HCEC 1CT (cell line): ENCODE measurements around the gene RBL2.

Experiments used
- DNase-seq: peaks from one replicate; pipeline ENCODE4 v3.0.0-alpha.2; 2017

RBL2 gene

DNA sequence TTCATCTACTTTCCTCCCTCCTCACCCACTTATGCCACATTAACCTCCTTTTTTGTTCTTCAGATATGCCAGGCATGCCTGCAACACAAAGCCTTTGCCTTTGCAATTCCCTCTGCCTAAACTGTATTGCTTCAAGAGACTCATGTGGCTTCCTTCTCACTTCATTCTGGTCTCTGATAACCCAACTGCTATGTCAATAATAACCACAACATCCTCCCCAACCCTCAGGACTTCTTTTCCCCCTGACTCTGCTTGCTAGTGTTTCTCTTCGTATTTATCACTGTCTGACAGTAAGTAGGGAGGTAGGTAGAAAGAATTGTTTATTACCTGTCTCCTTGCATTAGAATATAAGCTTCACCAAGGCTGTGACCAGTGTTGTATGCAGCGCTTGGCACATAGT lies 22.4 kb downstream of the RBL2 start:
- DNase-seq: no peak

DNA sequence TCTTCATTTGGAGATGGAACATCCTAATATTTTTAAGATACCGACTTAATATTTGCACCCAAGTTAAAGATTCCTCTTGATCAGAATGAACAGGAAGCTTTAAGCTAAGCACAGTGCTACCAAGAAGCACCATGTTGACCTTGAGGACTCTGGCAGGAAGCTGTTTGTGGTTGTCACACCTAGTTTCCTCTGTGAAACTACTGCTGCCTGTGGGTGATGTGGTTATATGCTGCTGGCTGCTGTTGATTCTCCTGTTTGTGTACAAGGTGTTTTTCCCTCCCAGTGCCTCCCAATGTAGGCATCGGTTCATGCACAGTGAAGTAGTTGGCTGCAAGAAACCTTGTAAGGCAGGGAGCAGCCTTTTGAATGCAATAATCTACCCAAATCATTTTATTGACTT lies 23.4 kb downstream of the RBL2 start:
- no peak for DNase-seq

DNA sequence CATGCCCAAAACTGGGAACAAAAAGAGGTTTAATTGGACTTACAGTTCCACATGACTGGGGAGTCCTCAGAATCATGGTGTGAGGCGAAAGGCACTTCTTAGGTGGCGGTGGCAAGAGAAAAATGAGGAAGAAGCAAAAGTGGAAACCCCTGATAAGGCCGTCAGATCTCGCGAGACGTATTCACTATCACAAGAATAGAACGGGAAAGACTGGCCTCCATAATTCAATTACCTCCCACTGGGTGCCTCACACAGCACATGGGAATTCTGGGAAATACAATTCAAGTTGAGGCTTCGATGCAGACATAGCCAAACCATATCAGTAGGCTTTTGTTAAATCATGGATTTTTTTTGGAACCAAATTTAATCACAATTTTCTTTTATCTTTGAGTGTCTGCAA lies 24.4 kb downstream of the RBL2 start:
- no peak for DNase-seq

DNA sequence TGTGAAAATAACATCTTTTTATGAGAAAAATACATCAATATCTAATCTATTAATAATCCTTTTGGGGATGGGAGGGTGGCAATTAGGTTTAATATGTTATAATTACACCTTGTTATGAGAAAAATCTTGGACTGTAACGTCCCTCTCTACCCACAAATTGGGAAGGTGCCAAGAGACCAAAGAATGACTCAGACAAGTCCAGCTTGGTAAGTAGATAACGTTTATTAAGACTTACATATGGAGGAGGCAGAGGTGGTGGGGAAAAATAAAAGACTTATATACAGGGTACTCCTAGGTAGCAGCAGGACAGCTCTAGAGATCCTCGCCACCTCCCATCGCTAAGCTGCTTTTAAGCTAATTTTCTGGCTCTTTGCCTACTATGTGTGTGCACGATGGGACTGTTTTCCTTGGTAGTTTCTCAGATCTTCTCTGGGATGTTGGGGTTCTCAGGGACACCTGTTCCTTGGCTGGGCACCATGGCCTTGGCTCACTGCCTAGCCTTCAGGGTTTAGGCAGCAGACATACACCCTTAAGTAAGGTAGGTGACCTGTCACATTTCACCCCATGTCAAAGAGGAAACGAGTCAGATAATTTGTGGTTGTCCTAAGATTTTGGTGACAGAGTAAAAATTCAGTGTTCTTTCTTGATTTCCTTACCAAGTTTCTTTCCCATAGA lies 31.5 kb downstream of the RBL2 start:
- DNase-seq: peak; percentile 42

DNA sequence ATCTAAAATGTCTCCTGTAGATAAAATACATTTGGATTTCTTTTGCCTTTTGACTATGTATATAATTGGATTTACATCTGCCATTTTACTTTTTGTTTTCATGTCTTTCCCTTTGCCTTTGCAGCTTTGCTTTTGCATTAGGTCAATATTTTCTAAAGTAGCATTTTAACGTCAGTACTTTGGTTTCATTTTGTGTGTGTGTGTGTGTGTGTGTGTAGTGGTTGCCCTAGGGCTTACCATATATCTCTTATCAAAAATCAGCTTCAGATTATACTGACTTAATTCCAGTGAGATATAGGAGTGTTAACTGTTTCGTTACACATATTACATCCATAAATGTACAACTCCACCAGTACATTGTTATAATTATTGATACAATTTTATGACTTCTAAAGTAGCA lies 42.6 kb downstream of the RBL2 start:
- no peak for DNase-seq

DNA sequence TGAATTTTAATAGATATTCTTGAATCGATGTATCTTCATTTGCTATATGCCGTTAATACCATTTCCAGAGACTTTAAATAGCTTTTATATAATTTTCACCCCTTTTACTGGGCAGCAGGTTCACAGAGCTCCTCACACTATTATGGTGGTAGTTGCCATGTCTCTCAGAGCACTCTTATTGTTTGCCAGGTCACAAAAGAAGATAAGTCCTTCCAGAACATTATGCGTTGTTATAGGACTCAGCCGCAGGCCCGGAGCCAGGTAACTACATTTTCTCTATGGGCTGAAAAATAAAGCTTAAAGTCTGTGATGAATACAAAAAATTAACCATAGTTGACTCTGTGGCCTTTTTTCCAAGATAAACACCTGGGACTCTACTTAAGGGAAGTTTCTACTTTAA lies 44.7 kb downstream of the RBL2 start:
- DNase-seq: no peak

DNA sequence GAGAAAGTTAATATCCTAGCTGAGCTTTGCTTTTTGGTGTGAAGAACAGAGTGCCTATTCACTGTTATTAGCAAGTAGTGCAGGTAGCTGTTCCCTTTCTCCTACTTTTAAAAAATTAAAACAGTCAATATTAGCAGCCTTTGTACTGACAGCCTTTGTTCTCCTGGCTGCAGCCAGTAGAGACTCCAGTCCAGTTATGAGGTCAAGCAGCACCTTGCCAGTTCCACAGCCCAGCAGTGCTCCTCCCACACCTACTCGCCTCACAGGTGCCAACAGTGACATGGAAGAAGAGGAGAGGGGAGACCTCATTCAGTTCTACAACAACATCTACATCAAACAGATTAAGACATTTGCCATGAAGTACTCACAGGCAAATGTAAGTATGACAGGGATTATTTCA lies 46.1 kb downstream of the RBL2 start:
- DNase-seq: no peak

DNA sequence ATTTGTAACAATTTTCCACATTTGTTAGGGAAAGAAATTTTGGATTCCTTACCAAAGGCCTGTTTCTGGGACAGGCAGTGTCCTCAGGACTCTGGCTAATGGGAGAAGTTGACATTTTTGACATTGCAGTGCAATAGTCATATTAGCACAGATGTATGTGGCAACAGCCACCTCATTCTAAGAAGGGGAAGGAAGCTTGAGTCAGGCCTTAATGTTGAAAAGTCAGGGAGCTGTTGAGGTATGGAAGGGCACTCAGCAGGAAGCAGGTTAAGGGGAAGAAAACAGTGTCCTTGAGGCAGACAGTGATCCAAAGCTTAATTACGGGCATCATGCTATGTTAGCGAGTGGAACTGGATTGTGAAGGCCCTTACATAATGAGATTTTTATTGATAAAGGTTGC lies 47.9 kb downstream of the RBL2 start:
- peak; percentile 10 for DNase-seq

DNA sequence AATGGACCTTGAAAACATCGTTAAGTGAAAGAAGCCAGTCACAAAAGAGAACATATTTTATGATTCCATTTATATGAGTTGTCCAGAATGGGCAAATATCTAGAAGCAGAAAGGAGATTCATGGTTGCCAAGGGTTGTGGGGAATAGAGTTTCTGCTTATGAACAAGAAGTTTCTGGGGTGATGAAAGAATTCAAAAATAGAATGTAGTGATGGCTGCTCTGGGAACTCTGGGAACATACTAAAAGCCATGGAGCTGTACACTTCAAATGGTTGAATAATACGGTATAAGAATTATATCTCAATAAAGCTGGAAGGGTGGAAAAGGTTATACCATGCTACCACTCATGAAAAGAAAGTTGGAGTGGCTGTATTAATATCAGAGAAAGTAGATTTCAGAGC lies 50.3 kb downstream of the RBL2 start:
- no peak for DNase-seq

DNA sequence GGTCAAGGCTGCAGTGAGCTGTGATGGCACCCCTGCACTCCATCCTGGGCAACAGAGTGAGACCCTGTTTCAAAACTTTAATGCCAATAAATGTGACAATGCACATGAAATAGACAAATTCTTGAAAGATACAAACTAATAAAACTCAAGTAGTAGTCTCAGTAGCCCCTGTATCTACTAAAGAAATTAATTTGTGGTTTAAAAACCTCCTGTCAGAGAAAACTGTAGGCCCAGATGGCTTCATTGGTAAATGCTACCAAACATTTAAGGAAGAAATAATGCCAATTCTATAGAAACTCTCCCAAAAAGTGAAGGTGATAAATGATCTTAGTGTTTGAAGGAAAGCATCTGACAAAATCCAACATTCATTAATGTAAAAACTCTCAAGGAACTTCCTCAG lies 52.0 kb downstream of the RBL2 start:
- DNase-seq: no peak

DNA sequence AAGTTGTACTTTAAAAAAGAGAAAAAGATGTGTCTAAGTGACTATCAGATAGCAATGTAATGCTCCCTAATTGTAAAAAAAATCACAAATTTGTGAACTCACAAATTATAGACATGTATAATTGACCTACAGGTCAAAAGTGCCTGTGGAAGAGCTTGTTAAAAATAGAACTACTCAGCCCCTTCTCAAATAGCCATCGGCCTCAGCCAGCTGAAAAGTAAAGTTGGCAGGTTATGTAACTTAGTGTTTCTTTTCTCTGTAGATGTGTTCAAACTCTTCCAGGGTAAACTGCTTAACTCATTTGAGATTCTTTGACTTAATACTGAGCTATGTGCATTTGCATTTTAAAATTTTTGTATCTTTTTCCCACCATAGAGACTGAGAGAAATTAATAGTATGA lies 55.5 kb downstream of the RBL2 start:
- no peak for DNase-seq

DNA sequence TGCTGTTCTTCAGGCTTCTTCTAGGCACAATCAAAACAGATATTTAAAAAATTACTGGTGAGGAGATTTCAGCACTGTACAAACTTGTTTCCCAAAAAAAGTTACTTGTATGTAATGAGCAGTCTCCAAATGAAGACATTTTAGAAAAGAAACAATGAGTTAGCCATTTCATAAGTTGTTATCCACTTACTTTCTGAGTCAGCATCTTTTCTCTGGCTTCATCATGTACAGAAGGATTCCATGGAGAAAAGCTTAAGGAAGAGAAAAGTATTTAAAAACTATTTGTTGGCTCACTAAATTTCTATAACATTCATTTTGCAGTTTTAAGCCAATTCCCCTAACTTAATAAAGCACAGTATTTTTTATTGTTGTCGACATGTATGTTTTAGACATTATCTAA lies 58.2 kb downstream of the RBL2 start:
- no peak for DNase-seq

DNA sequence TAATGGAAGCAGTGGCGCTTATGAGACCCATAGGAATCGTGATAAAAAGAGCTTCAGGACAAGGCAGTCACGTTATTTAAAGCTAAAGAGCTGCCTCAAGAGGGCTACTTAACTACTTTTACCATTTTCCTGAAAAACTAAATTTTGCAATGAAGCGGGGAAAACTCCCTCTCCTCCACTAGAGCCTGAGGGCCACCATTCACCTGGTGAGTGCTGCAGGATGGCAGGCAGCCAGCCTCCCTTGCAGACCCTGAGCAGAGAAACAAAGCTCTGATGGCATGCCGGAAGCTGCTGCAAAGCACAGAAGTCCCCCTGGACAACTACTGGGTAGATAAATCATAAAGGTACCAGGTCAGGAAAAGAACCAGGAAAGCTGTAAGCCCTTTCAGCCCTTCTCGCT lies 60.4 kb downstream of the RBL2 start:
- DNase-seq: no peak

DNA sequence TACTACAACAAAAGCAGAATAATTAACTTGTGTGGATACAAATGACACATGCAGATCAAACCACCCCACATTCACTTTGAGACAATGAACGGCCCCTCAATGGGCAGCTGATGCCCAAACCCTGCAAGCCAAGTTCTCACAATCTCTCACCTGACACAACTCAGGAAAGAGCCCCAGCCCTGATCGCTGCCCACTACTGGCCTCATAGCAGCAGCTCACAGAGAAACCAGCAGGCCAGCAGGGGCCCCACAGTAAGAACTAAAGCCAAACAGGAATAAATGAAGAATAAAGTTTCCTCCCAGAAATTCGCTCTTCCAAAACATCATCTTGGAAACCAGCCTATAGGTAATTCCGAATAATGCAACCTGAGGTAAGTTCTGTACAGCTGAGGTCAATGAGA lies 61.1 kb downstream of the RBL2 start:
- no peak for DNase-seq

DNA sequence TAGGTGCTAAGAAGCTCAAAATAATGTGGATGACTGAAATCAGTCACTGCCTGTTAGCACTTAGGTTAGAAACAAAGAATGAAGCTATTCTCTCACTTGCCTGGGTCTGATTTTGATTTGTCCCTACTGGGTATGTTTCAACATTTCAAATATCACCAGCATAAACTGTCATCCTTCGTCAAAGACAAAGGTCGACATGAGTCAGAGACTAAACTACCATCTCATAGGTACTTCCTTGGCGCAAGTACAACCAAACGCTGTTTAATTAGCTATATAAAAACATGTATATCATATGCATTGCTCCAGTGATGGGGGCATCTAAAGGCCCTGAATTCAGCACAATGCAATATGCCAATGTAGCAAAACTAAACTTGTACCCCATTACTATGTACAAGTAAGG lies 64.7 kb downstream of the RBL2 start:
- no peak for DNase-seq

DNA sequence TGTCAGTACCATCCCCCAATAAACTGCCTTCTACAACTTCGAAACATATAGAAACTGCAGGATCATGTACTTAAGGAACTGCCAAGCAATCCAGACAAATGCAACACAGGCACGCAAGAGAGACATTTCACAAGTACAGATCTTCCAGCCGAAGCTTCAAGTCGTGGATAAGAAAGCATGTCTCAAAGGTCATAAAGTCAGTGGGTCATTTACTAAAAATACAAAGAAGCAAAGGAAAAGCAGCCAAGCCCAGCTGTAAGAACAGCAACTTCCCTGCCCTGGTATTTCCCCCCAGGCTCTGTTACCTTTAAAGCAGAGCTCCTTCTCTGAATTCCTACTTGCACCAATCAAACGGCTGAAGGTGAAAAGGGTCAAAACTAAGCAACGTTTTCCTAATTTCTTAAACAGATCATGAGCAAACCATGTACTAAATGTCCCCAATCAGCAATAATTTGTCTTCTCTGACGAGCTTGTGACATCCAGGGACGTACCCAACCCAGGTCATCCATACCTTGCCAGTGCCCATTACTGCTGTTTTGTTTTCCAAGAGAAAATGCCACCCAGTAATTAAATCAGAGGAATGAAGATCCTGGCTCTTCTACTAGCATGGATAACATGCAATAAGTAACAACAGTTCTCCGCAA lies 67.1 kb downstream of the RBL2 start:
- DNase-seq: no peak

DNA sequence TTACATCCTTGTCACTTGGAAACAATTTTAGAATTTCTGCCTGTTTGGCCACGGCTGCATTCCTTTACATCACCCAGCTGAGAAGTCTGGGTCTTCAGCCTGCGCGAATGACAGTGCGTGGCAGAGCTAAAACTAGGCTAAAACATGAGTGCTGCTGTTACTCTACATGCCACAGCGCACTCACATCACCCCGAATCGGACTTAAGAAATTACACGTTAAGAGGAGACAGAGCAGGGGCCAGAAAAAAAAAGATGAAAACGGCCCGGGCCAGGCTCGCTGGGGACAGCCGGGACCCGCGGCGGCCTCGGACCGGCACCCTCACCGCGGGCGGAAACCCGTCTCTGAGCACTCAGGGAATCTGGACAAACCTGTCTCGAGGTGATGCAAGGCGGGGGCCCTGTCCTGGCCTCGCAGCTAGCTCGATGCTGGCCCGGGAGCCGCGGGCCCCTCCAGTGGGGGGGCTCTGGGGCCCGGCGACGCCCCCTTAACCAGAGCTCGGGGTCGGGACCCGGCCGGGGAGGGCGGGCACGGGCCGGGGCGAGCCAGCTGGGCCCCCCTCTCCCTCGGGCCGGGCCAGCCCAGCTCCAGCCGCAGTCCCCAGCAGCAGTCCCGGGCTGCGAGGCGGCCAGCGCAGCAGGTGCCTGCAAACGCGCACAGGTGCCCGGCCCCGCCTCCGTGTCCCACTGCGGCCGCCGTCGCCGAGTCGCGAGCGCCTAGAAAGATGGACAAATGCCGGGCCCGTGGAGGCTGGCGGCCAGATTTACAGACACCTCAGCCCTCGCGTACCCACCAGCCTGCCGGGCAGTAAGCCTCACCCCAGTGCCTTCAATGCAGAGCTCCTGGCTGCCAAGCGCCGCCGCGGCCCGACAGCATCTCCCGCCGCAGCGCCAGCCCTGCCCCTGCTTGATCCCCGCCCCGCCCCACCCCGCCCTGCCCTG lies 68.3 kb downstream of the RBL2 start, which contains the start of gene AKTIP:
Gene AKTIP, minus strand, starts transcription at position 879 of the 939 bp plus-strand sequence. CDS start 2,950 bp downstream, outside the sequence.
- DNase-seq: peak; percentile 17

DNA sequence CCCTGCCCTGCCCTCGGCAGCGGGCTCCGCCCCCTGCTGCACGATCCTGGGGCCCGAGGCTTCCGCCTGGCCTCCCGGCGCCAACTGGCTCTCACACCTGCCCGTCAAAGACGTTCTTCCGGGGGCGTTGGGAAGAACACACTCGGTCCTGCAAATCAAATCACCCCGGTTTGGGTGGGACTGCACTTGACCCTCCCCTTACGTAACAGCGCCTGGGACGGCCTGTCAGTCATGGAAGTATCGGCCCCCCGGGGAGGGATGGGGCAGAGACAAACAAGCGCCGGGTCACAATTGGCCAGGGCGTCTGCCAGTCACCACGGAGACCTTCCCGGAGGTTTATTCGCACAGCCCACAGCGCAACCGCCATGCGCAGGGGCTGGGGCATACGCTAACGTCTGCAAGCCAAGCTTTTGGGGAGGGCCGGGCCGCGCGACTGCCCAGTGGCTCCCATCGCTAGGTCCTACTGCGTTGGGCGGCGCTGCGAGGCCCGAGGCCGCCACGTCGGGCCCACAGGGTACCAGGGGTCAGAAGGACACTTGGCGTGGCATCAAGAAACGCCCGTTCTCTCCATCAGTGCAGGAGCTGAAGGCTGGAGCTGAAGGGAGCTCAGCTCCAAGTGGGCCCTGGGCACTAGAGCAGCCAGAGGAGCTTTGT lies 69.1 kb downstream of the RBL2 start:
- DNase-seq: peak; percentile 100

DNA sequence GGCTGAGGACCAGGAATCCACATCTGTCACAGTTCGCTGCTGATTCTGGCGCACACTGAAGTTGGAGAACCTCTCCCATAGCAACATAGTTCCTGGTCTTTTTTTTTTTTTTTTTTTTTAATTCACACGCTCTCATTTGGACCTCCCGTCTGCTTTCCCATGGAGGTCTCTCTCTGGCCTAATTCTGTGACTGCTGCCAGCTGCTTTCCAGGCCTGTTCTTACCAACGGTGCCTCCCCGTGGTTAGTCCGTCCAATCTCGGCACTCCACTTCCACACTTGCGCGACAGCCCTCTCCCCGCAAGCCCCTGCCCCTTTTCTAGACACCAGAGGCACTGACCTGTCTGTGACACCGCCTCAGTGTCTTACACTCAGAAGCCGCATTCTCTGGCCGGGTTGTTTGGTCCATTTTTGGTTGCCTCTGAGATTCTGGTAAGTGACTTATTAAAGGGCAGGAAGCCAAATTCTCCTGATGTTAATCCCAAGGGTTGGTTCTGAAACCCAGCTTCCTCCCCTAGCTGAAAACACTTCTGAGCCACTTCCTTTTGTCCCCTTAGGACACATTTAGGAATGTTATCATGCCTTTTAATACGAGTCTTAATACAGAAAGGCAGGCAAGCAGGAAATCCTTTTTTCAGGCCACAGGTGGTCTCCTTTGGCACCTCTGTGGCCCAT lies 69.9 kb downstream of the RBL2 start:
- DNase-seq: peak; percentile 45

DNA sequence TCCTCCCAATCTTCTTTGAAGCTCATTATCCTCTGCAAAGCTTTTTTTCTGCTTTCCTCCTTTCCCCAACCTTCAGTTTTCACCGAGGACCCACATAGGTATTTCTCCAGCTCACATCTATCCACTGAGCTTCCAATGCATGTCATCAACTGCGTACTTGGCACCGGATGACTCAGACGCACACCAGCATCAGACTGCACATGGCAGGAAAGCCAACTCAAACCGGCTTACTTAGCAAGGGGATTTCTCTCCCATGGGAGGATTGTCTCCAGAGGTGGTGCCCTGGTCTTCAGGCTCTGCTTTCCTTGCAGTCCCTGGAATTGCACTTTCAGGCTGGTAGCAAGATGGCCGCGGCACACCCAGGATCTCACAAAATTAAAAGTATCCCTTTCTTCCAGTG lies 70.4 kb downstream of the RBL2 start:
- no peak for DNase-seq

DNA sequence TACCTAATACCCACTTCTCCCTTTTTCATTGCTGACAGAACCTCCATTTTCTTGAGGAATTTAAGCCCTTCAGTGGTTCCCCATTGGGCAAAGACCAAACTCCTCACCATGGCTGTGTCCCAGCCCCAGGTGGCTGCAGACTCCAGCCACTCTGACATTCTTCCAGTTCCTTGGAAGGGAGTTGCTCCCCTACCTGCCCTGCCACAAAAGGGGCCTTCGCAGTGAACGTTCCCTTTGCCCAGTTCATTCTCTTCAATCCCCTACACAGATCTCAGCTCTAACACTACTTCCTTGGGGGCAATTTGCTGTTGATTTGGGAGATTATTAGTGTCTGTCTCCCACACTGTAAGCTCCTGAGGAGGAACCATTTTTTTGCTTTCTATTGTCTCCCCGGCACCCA lies 72.0 kb downstream of the RBL2 start:
- no peak for DNase-seq

DNA sequence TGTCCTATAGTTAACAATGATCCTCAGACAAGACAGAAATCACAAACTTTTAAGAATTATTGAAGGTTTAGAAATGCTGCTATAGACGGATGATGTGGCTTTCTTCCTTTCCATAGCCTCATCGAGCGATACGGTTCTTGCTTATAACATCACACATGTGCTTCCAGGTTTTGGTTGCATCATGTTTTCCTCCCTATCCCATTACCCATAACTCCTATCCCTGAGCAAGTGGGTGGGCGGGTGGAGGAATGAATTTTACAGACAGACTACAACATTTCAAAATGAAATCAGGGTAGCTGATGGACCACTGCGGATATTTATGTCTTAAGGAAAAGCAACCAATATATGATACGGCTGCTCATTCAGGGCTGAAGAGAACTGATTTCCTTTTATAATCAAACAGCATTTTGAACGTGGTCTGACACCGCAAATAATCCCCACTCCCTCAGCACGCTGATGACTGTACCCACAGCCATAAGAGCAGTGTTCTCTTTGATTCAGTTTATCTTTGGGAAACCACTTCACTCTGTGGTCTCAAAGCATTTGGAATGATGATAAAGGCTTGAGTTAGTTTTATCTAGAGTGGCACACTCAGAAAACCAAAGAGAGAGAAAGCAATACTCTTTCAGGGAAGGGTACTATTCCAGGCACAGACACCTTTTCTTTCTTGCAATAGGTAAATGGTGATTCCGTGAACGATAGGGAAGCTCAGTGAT lies 73.4 kb downstream of the RBL2 start:
- DNase-seq: no peak
